ENCODE results near the gene EVC2.

DNA sequence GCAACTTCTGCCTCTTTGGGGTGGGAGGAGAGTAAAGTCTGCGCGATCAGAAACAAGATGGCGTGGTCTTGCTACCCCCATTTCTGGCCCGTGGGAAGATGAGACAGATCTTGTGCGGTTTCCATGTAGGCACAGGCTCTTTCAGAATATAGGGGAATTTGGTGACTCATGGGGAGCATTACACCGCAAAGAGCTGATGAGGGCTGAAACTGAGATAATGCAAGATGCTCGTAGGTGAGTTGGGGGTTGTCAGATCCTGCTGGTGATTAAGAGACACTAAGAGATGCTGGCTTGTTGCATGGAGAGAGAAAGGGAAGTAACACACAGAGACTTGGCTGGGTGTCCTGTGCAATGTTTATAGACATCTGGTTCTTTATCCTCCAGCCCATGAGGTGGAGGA, 4.2 kb upstream of the EVC2 start:
- TF ChIP-seq, protein P1, sequence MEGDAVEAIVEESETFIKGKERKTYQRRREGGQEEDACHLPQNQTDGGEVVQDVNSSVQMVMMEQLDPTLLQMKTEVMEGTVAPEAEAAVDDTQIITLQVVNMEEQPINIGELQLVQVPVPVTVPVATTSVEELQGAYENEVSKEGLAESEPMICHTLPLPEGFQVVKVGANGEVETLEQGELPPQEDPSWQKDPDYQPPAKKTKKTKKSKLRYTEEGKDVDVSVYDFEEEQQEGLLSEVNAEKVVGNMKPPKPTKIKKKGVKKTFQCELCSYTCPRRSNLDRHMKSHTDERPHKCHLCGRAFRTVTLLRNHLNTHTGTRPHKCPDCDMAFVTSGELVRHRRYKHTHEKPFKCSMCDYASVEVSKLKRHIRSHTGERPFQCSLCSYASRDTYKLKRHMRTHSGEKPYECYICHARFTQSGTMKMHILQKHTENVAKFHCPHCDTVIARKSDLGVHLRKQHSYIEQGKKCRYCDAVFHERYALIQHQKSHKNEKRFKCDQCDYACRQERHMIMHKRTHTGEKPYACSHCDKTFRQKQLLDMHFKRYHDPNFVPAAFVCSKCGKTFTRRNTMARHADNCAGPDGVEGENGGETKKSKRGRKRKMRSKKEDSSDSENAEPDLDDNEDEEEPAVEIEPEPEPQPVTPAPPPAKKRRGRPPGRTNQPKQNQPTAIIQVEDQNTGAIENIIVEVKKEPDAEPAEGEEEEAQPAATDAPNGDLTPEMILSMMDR (conservative IDR thresholded peaks at IDR 0.05; ENCODE audit: low read length), result no peak
- TF ChIP-seq EZH2phosphoT487 (IDR thresholded peaks at IDR 0.05; ENCODE audit: borderline replicate concordance), result no peak
